Muscle layer of colon (tissue), 2 donors: ENCODE results near the gene ZNF480.
"Not testable (repeated sequence)": the region's sequence is repeated elsewhere in the genome, so short reads cannot be mapped to it uniquely, and the experiment has no call there.

Experiments used
- H3K27ac ChIP-seq: one replicate; pipeline ENCODE4 v1.7.0; 2013; ENCODE audit warnings: low read depth, mild to moderate bottlenecking, low read length, moderate library complexity
- H3K27me3 ChIP-seq, 2 donors: one replicate each; pipeline ENCODE4 v1.7.0; 2013; ENCODE audit warnings: low read length in 2 of 2, mild to moderate bottlenecking in 2 of 2; ENCODE audit not compliant: insufficient read depth in 2 of 2, control insufficient read depth in 1 of 2
- H3K36me3 ChIP-seq: one replicate; pipeline ENCODE4 v1.7.0; 2013; ENCODE audit warnings: mild to moderate bottlenecking, low read length; ENCODE audit not compliant: insufficient read depth
- H3K4me1 ChIP-seq: one replicate; pipeline ENCODE4 v1.7.0; 2013; ENCODE audit warnings: mild to moderate bottlenecking, low read length; ENCODE audit not compliant: insufficient read depth
- H3K4me3 ChIP-seq, 2 donors: one replicate each; pipeline ENCODE4 v1.7.0; 2013; ENCODE audit warnings: low read length in 2 of 2, low read depth in 1 of 2, mild to moderate bottlenecking in 1 of 2, moderate library complexity in 1 of 2
- H3K9ac ChIP-seq: one replicate; pipeline ENCODE4 v1.7.0; 2013; ENCODE audit warnings: low read length
- H3K9me3 ChIP-seq: one replicate; pipeline ENCODE4 v1.7.0; 2013; ENCODE audit warnings: mild to moderate bottlenecking, low read length
- donor health status: abdominal sarcoma.
- donor health status: Adenocarcinoma of cecum.

Gene ZNF480

DNA sequence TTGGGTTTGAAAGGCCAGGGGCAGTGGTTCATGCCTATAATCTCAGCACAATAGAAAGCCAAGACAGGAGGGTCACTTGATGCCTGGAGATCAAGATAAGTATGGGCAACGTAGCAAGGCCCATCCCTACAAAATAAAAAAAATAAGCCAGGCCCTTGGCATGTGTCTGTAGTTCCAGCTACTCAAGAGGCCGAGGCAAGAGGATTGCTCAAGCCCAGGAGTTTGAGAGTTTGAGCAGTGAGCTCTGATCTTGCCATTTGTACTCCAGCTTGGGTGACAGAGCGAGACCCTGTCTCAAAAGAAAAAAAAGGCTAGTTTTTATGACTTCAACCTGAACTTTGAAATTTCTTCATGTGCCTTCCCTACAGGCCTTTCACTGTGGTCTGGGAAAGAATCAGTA, 5.2 kb upstream of the ZNF480 start:
- Histone ChIP-seq H3K9me3 (no peaks in the 10 kb centered on the region), H3K4me1 (no peaks in the 10 kb centered on the region), H3K27me3 (no peaks in the 10 kb centered on the region), H3K4me3 (no peak overlapping the region), H3K9ac (no peak overlapping the region), H3K36me3 (peaks cover 15% of the 10 kb centered on the region), H3K27ac (no peak overlapping the region)

DNA sequence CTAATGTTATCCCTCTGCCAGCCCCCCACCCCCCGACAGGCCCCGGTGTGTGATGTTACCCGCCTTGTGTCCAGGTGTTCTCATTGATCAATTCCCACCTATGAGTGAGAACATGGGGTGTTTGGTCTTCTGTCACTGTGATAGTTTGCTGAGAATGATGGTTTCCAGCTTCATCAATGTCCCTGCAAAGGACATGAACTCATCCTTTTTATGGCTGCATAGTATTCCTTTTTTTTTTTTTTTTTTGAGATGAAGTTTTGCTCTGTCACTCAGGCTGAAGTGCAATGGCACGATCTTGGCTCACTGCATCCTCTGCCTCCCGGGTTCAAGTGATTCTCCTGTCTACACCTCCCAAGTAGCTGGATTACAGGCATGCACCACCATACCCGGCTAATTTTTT, 4.0 kb upstream of the ZNF480 start:
- H3K9me3 ChIP-seq, H3K9ac ChIP-seq, H3K27me3 ChIP-seq, H3K4me1 ChIP-seq, H3K4me3 ChIP-seq, H3K27ac ChIP-seq: not testable (repeated sequence)
- H3K36me3 ChIP-seq, result peaks cover 15% of the 10 kb centered on the region

DNA sequence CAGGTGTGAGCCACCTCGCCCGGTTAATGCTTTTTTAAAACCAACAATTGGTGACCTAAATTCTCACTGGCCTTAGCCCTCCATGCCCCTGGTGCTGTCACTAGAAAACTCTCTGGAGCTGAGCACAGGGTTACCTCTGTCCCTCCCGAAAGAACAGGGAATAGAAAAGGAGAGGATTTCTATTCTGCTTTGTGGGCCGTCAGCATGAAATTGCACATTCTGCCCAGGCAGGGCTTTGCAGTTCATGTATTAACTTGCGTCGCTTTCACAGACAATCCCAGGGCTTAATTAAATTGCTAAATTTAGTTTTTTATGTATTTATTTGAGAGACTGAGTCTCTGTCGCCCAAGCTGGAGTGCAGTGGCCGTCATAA, 583 bp upstream of the ZNF480 start:
- Histone ChIP-seq H3K4me3 (peak overlapping the region; percentile 50 to 81), H3K27me3 (no peaks in the 10 kb centered on the region), H3K36me3 (peaks cover 12% of the 10 kb centered on the region), H3K9me3 (peaks cover 6% of the 10 kb centered on the region), H3K9ac (peak overlapping the region; percentile 49), H3K4me1 (peaks cover 6% of the 10 kb centered on the region), H3K27ac (peak overlapping the region; percentile 40)

DNA sequence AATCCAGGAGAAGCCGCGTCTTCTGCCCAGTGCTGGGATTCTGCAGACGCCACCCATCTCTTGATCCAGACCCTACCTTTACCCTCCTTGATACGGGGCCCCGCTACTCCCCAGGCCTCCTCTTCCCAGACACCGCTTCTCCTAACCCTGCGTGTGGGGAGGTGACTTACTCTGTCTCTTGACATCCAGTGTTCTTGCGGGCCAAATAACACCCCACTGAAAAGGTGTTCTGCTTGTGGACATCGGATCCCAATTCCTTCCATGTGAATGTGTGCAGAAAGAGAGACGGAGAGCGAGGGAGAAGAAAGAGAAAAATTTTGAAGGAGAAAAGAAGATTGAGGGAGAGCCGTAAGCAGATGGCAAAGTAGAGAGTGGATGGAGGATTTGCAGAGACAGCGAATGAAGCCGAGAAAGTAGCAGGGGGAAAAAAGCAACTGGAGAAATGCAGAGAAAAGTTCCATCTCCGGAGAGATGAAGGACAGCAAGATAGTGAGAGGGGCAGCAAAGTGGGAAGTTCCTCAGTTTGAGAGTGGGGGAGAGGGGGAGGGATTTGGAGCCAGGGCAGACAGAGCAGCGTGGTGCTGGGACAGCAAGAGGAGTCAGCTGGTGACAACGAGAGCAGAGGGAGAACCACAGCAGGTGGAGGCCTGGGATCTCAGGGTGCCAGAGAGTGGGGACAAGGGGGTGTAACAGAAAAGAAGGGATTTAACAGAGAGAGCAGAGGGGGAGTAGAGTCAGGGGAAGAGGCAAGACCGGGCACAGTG, 814 bp downstream of the ZNF480 start:
- peaks cover 12% of the 10 kb centered on the region for H3K9me3 ChIP-seq
- peaks cover 25% of the 10 kb centered on the region for H3K36me3 ChIP-seq
- H3K27ac ChIP-seq, result peak overlapping the region; percentile 72
- peak overlapping the region; percentile 92 to 99 for H3K4me3 ChIP-seq
- peak overlapping the region; percentile 78 for H3K9ac ChIP-seq
- H3K27me3 ChIP-seq, result no peaks in the 10 kb centered on the region
- H3K4me1 ChIP-seq, result peaks cover 6% of the 10 kb centered on the region

DNA sequence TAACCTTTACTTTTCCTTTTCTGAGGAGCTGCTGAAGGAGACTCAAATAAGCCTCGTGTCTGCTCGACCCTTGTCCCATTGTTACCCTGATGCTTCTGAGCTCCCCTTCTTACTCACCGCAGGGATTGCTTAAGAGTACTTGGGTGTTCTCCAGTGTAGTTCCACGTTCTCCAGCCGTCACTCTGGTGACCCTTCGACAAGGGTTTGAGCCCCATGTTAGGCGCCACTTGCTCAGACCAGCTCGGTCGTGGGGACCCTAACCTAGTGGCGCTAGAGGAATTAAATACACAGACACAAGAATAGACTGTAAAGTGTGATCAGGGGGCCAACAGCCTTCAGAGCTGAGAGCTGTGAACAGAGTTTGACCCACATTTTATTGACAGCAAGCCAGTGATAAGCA, 10.3 kb downstream of the ZNF480 start:
- H3K27ac ChIP-seq, result no peak overlapping the region
- H3K4me1 ChIP-seq, result no peaks in the 10 kb centered on the region
- H3K9ac ChIP-seq, result no peak overlapping the region
- H3K9me3 ChIP-seq, result peaks cover 54% of the 10 kb centered on the region
- peak overlapping the region in 1 of 2 donors; percentile 32 for H3K4me3 ChIP-seq
- H3K36me3 ChIP-seq, result peaks cover 32% of the 10 kb centered on the region
- H3K27me3 ChIP-seq, result no peaks in the 10 kb centered on the region

DNA sequence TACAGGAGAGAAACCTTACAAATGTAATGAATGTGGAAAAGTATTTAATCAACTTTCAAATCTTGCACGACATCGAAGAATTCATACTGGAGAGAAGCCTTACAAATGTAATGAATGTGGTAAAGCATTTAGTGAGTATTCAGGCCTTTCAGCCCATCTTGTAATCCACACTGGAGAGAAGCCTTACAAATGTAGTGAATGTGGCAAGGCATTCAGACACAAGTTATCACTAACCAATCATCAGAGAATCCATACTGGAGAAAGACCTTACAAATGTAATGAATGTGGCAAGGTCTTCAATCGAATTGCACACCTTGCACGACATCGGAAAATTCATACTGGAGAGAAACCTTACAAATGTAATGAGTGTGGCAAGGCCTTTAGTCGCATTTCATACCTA, 25.5 kb downstream of the ZNF480 start:
- H3K27ac ChIP-seq, result no peak overlapping the region
- peaks cover 45% of the 10 kb centered on the region for H3K36me3 ChIP-seq
- peak overlapping the region in 1 of 2 donors; percentile 42 for H3K4me3 ChIP-seq
- H3K4me1 ChIP-seq, result no peaks in the 10 kb centered on the region
- H3K27me3 ChIP-seq, result no peaks in the 10 kb centered on the region
- H3K9me3 ChIP-seq, result peaks cover 78% of the 10 kb centered on the region
- H3K9ac ChIP-seq, result no peak overlapping the region

DNA sequence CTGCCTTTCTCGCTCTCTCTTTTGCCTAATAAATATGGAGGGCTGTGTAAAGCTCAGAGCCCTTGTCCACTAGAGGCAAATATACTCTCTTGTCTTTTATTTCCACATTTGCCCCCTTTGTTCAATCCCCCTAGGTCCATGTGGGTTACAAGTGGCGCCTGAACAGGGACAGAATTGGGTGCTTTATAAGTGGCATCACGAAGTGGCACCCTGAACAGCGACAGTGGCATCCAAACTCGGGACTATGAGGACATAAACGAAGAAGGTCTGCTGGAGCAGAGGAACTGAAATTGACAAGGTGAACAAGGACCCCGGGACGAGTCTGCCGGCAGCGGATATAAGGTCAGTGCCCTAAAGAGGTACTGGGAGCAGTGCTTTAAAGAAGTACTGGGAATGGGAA, 34.8 kb downstream of the ZNF480 start:
- no peaks in the 10 kb centered on the region for H3K27me3 ChIP-seq
- peaks cover 2% of the 10 kb centered on the region for H3K4me1 ChIP-seq
- H3K4me3 ChIP-seq, result peak overlapping the region in 1 of 2 donors; percentile 26
- H3K9ac ChIP-seq, result no peak overlapping the region
- H3K9me3 ChIP-seq, result peaks cover 31% of the 10 kb centered on the region
- H3K36me3 ChIP-seq, result no peaks in the 10 kb centered on the region
- no peak overlapping the region for H3K27ac ChIP-seq

DNA sequence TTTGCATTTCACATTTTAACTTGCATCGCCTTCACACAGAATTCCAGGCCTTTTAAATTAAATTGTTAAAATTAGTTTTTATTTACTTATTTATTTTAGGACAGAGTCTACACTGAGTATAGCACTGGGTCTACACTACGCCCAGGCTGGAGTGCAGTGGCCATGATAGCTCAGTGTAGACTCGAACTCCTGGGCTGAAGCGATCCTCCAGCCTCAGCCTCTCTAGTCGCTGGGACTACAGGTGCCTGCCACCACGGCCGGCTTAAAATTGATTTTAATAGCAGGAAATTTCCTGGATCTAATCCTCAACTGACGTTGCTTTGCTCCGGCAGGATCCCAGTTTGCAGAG, 38.8 kb downstream of the ZNF480 start:
- Histone ChIP-seq H3K9ac (no peak overlapping the region), H3K4me1 (peaks cover 9% of the 10 kb centered on the region), H3K4me3 (peak overlapping the region; percentile 72 to 80), H3K36me3 (no peaks in the 10 kb centered on the region), H3K9me3 (peaks cover 24% of the 10 kb centered on the region), H3K27ac (no peak overlapping the region), H3K27me3 (no peaks in the 10 kb centered on the region)

DNA sequence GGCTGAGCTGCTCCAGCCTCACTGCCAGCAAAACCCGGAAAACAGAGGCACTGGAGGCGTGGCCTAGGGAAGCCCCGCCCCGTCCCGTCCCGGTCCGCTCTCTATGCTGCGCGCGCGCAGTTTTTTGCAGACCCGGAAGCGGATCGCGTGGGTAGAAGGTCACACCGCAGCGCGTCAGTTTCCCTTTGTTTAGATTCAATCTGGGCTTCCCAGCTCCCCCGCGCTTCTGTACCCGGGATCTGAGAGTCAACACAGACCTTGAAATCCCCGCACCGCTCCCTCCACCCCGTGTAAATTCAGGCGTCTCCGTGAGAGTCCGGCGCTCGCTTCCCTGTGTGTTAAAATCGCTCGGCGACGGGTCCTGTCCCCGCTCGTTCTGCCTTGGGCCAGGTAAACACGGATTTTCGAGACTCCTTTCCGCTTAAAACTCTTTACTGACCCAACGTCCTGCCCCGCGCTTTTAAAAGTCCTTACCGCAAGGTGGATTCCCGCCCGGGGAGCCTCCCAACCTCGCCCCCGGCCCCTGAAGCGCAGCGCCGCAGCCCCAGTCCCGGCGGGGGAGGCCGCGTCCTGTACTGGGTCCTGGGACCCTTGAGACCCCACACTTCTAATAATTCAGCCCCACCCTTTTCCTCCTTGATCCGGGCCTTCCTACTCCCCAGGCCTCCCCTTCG, 39.3 kb downstream of the ZNF480 start, which contains the start of gene ZNF610:
ZNF610 (plus strand) TSS at position 127 of the 674 bp plus-strand sequence. CDS start 12,930 bp downstream, outside the sequence.
- H3K36me3 ChIP-seq, result no peaks in the 10 kb centered on the region
- no peaks in the 10 kb centered on the region for H3K27me3 ChIP-seq
- peaks cover 19% of the 10 kb centered on the region for H3K9me3 ChIP-seq
- peaks cover 9% of the 10 kb centered on the region for H3K4me1 ChIP-seq
- H3K4me3 ChIP-seq, result peak within 1 kb of the TSS; percentile 72 to 80
- H3K27ac ChIP-seq, result peak within 1 kb of the TSS; percentile 64
- H3K9ac ChIP-seq, result peak within 1 kb of the TSS; percentile 84

DNA sequence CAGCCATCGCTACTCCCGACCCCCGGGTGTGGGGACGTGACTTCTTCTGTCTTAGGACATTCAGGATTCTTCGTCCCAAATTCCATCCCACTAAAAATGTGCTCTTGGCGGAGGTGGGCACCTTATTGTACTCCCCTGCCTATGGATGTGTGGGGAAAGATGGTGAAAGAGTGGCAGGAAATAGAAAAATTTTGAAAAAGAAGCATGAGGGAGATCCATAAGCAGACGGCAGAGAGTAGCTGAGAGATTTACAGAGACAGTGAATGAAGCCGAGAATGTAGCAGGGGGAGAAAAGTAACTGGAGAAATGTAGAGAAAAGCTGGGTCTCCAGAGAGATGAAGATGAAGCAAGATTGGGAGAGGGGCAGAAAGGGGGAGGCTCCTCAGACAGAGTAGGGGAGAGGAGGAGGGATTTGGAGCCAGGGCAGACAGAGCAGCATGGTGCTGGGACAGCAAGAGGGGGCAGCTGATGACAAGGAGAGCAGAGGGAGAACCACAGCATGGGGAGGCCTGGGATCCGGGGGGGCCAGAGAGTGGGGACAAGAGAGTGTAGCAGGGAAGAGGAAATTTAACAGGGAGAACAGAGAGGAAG, 39.9 kb downstream of the ZNF480 start:
- H3K9me3 ChIP-seq, result peaks cover 12% of the 10 kb centered on the region
- H3K27me3 ChIP-seq, result no peaks in the 10 kb centered on the region
- peak overlapping the region; percentile 72 to 80 for H3K4me3 ChIP-seq
- peak overlapping the region; percentile 64 for H3K27ac ChIP-seq
- peak overlapping the region; percentile 84 for H3K9ac ChIP-seq
- H3K36me3 ChIP-seq, result no peaks in the 10 kb centered on the region
- H3K4me1 ChIP-seq, result peaks cover 9% of the 10 kb centered on the region

DNA sequence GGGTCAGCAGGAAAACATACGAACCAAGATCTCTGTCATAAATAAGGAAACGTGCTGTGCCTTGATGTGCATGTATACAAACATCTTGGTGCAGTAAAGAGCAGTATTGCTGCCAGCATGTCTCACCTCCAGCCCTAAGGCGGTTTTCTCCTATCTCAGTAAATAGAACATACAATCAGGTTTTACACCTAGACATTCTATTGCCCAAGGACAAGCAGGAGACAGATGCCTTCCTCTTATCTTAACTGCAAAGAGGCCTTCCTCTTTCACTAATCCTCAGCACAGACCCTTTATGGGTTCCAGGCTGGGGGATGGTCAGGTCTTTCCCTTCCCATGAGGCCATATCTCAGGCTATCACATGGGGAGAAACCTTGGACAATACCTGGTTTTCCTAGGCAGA, 42.1 kb downstream of the ZNF480 start:
- H3K9ac ChIP-seq, H3K9me3 ChIP-seq, H3K27ac ChIP-seq, H3K27me3 ChIP-seq, H3K4me3 ChIP-seq, H3K4me1 ChIP-seq, H3K36me3 ChIP-seq: not testable (repeated sequence)
